Measurements from ENCODE around the gene CSTB.

Gene CSTB

GRCh38 chr21:43810505-43811261 is 34.6 kb upstream of the CSTB start:
- DNase-seq (ENCODE audit: low spot score): peak; percentile 95

GRCh38 chr21:43809853-43810504 is 33.9 kb upstream of the CSTB start:
- DNase-seq (ENCODE audit: low spot score): no peak

GRCh38 chr21:43809346-43809799 is 33.3 kb upstream of the CSTB start:
- no peak for DNase-seq (ENCODE audit: low spot score)

- DNase-seq (ENCODE audit: low spot score): no peak
Observed at GRCh38 chr21:43808832-43809251, 32.7 kb upstream of the CSTB start.

- no peak for DNase-seq (ENCODE audit: low spot score)
Observed at GRCh38 chr21:43808367-43808766, 32.3 kb upstream of the CSTB start.

GRCh38 chr21:43806017-43806710 is 30.1 kb upstream of the CSTB start:
- no peak for DNase-seq (ENCODE audit: low spot score)

GRCh38 chr21:43805275-43805800 is 29.2 kb upstream of the CSTB start:
- DNase-seq (ENCODE audit: low spot score): no peak

GRCh38 chr21:43803558-43804300 is 27.6 kb upstream of the CSTB start:
- DNase-seq (ENCODE audit: low spot score): no peak

GRCh38 chr21:43802713-43803313 is 26.7 kb upstream of the CSTB start:
- DNase-seq (ENCODE audit: low spot score): no peak

- no peak for DNase-seq (ENCODE audit: low spot score)
Observed at GRCh38 chr21:43801006-43801783, 25.1 kb upstream of the CSTB start.

GRCh38 chr21:43800566-43800965 is 24.5 kb upstream of the CSTB start:
- no peak for DNase-seq (ENCODE audit: low spot score)

GRCh38 chr21:43800124-43800523 is 24.0 kb upstream of the CSTB start:
- DNase-seq (ENCODE audit: low spot score): no peak

- DNase-seq (ENCODE audit: low spot score): no peak
Observed at GRCh38 chr21:43799301-43799840, 23.3 kb upstream of the CSTB start.

- no peak for DNase-seq (ENCODE audit: low spot score)
Observed at GRCh38 chr21:43797925-43798715, 22.0 kb upstream of the CSTB start.

- no peak for DNase-seq (ENCODE audit: low spot score)
Observed at GRCh38 chr21:43797415-43797814, 21.3 kb upstream of the CSTB start.

- DNase-seq (ENCODE audit: low spot score): no peak
Observed at GRCh38 chr21:43794857-43795256, 18.7 kb upstream of the CSTB start.

GRCh38 chr21:43794311-43794710 is 18.2 kb upstream of the CSTB start:
- DNase-seq (ENCODE audit: low spot score): no peak

GRCh38 chr21:43793243-43793642 is 17.1 kb upstream of the CSTB start:
- no peak for DNase-seq (ENCODE audit: low spot score)

- no peak for DNase-seq (ENCODE audit: low spot score)
Observed at GRCh38 chr21:43792406-43792805, 16.3 kb upstream of the CSTB start.
